GM18867 (cell line): ENCODE results near the gene TMEM158.
A peak's percentile ranks its signal among the peaks of the same experiment; 100 is the strongest.

Experiments
- ATAC-seq: cut with Tn5 transposase; IDR thresholded peaks from one replicate; pipeline ENCODE4 v1.9.1; 2021; ENCODE audit warnings: mild to moderate bottlenecking, moderate library complexity; ENCODE audit not compliant: unreplicated experiment

TMEM158 gene

GRCh38 chr3:45234250-45234649 is 8.2 kb upstream of the TMEM158 start:
- no peak for ATAC-seq

- ATAC-seq: no peak
Observed at GRCh38 chr3:45232521-45232920, 6.4 kb upstream of the TMEM158 start.

DNA sequence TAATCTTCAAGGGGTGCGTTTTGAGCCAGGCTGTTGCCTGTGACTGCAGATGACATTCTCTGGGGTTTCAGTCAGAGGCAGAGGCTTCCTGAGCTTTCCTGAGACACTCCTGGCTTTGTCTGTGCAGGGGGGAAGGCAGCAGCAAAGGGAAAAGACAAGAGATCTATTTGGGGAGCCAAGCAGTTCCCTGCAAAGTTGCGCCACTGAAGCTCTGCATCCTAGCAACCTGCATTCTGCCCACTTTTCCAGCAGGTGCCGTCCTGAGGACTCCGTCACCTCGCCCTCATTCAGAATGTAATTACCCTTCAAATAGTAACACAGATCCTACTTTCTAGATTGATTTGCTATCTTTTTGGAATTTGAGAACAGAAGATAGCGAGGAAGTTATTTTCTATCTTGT is 1.9 kb upstream of the TMEM158 start:
- no peak for ATAC-seq

GRCh38 chr3:45227071-45227820 is 1.2 kb upstream of the TMEM158 start:
- no peak for ATAC-seq

GRCh38 chr3:45225465-45226205 is 452 bp downstream of the TMEM158 start:
- ATAC-seq: peak; percentile 35

- ATAC-seq: peak; percentile 39
Observed at GRCh38 chr3:45224824-45225464, 1.1 kb downstream of the TMEM158 start.

DNA sequence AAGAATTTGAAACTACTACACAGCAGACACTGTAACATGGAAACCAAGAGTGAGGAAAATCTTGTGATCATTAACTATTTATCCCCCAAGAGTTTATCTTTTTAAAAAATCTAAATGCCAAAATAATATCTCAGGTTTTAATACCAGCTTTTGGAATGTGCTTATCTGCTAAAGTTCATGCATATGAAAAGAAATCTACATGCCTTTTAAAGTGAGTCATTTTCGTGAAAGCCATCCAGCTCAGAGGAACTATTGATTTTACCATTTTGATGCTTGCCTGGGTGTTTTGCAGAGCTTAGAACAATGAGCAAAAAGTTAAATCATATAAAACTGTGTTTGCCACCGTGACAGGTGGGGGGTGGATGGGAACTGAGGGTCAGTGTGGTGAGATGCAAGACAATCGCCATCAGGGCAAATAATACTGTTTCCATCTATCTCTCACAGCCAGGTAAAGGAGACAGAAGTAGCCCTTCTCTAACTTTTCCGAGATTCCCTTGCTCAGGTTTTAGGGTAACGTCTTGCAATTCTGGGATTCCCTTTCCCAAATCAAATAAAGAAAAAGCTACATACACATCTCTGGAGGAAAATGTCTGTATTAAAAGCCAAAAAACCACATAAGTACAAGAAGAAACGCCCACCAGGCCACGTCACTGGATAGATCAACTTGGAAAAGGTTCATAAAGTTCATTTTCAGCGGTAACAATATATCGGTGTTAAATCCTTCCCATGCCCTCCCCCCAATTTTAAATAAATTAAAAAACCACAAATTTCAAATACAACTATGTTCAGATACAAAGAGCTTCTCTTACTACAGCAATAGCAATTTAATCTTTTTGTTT is 2.0 kb downstream of the TMEM158 start:
- ATAC-seq: no peak

DNA sequence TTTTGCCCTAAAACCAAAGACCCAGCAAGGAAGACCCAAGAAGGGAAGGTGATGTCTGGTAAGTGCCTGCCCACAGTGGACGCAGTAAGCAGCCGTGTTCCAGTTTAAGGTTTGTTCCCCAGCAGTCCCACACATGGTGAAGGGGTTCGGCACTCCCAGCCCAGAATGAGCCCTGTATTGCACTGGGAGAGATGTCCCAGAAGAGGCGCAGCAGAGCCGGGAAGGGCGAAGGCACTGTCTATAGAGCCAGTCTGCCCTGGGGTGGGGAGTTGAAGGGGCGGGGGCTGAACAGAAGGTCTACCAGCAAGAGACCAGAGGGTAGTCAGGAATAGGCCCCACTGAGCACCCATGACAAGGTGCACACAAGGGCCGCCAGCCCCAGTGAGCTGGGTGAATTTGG is 6.4 kb downstream of the TMEM158 start:
- ATAC-seq: no peak

- ATAC-seq: no peak
Observed at GRCh38 chr3:45218578-45219390, 7.3 kb downstream of the TMEM158 start.

- ATAC-seq: no peak
Observed at GRCh38 chr3:45216021-45216609, 10.0 kb downstream of the TMEM158 start.

DNA sequence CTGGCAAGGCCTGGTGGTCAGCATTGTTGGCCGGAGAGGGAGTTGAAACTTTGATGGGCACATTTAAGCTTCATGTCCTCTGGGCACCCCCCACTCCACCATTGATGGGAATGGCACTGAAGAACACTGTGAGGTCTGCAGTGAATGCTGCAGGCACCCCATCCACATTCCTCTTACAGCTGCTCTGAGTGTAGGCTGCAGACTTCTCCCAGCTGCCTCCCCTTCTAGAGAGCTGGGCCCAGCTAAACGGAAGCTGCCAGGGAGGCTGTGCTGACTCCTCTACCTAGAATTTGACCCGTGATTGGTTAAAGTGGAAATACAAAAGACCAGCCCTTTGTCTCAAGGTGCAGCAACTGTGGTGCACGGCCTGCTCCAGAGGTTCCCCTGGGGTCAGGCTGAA is 10.6 kb downstream of the TMEM158 start:
- no peak for ATAC-seq

DNA sequence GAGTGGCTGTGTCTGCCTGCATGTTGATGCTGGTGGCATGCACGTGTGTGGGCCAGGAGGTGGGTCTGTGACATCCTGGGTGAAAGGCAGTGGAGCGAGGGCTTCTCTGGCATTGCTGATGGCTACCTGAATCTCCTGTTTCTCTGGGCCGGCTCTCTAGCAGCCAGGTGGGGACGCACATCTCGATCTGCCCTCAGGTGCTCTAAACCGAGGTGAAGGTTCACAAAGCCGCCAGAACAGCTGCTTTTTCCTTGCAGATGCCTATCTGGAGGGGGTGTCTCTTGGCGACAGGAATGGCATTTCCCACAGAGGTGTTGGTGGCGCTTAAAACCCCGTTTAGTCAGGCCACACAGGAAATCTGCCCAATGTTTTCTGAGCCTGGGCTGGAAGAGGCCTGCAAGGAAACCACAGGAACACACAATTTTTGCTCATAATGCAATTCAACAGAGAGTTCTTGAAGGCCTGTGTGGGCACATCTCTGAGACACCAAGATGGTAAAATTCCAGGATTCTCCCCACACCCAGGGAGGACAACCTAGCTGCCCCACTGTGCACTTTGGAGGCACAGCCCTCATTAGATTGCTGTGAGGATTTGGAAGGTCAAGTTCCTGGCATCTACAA is 11.9 kb downstream of the TMEM158 start:
- ATAC-seq: no peak

DNA sequence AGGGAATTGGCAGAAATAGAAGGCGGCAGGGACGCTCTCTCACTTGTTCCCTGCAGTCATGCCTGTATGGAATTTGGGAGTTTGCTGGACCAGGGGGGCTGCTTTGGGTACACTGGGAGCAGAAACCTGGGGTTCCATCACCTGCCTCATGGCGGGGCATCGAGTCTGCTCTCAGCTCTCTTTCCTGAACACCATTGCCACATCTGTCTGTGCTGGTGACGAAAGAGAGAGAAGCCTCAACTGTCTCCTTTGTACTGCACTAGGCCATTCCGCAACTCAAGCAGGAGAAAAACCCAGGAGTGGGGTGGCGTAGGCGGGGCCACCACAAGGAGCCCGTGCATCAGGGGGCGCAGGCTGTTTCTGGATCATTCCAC is 14.0 kb downstream of the TMEM158 start:
- ATAC-seq: no peak

- no peak for ATAC-seq
Observed at GRCh38 chr3:45211466-45212094, 14.5 kb downstream of the TMEM158 start.

DNA sequence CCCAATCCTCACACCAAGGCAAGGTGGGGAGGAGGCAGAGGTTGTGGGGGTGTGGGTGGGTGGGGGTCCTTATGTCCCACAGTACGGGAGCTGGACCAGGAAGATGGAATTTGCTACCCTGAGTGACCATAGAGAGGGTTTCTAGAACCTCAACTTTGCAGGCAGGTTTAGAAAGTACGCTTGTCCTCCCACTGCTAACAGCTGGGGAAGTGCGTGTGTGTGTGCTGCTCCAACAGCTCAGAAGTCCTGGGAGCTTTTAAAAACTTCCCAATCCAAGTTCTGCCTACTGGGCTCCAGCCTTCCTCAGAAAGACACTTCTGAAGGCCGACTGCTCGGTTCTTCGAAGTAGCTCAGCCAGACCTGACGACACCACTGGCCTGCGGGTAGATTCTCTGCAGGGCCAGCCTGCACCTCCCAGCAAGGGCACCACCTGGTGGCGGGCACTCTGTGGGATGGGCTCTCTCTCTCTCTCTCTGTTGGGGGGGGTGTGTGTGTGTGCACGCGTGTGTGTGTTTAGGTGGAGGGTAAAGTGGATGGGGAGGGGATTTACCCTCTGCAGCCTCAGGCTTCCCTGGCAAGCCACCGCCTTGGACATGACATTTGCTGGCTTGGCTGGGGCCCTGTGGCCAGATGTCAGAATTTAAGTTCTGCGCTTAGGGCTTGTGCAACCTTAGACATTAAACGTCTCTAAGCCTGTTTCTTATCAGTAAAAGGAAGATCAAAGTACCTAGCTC is 15.6 kb downstream of the TMEM158 start:
- peak; percentile 78 for ATAC-seq

GRCh38 chr3:45209526-45209925 is 16.6 kb downstream of the TMEM158 start:
- ATAC-seq: no peak

DNA sequence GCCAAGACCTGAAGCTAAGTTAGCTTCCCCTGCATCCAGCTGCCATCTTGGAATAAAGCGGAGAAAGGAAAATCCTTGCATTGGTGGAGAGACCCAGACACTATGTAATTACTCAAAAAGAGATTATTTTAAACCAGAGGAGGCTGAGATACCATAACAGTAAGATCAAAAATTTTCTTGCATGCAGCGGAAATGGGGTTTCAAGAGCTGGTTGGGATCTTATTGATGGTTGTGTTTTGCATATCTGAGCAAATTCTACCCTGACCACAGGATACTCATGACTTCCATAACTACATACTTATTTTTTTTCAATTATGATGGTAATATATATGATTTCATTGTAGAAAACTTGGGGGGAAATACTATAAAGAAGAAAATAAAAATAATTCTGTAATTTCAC is 17.5 kb downstream of the TMEM158 start:
- no peak for ATAC-seq

DNA sequence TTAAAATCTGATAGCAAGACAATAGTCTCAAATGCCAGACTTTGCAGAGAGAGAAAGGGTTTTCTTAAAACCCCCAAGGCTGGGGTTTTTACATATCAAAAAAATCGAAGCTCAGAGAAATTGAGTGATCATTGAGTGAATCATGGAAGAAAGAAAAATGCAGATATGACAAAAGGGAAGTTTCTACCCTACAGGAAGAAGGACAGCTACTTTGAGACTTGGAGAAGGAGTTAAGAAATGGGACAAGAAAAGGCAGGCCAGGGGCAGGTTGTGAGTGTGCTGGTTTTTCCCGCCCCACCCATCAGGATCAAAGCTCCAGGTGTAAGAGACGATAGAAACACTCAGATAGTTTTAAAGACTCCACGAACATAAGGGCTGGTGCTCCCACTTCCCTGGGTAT is 18.6 kb downstream of the TMEM158 start:
- ATAC-seq: no peak
